ENCODE results near the gene GAPDH.
"Not testable (repeated sequence)": the region's sequence is repeated elsewhere in the genome, so short reads cannot be mapped to it uniquely, and the experiment has no call there.

Gene GAPDH

GRCh38 chr12:6569312-6569711 is 35.0 kb downstream of the GAPDH start:
- H3K36me3 ChIP-seq (ENCODE audit: control insufficient read depth, insufficient read depth, low read length), result peaks cover 78% of the 10 kb centered on the region
- H3K27ac ChIP-seq (ENCODE audit: low read depth, low read length, severe bottlenecking), result peak overlapping the region; percentile 53
- WGBS, 2 experiments (ENCODE audit: insufficient coverage in 2 of 2), result 89 to 100% methylated on average over 2 to 9 of the region's 12 CpGs
- H3K4me1 ChIP-seq (ENCODE audit: control insufficient read depth, insufficient read depth, low read length, poor library complexity, severe bottlenecking), result no peaks in the 10 kb centered on the region
- no peaks in the 10 kb centered on the region for H3K9me3 ChIP-seq (ENCODE audit: control insufficient read depth, low read length)
- H3K4me3 ChIP-seq (ENCODE audit: extremely low read depth, insufficient read depth, low read length, poor library complexity, severe bottlenecking), result no peak overlapping the region

DNA sequence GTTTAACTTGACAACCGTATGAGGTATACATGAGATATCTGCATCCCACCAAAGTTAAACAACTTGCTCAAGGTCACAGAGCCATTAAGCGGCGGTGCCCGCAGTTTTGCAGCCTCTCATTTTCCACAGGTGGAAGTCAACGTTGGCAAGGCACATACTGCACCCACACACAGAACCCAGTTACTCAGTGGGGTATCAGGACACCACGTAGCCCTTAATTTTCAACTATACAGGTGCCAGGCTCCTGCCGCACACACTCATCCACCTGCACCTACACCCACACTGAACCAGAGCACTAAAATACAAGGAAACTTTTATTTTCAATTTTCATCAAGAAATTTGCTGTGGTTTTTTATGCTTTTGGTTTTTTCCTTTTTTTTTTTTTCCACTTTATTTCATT is 35.5 kb downstream of the GAPDH start:
- peaks cover 78% of the 10 kb centered on the region for H3K36me3 ChIP-seq (ENCODE audit: control insufficient read depth, insufficient read depth, low read length)
- WGBS, 2 experiments (ENCODE audit: insufficient coverage in 2 of 2), result 100% methylated on average over 4 of the region's 7 CpGs
- H3K4me1 ChIP-seq (ENCODE audit: control insufficient read depth, insufficient read depth, low read length, poor library complexity, severe bottlenecking), result no peaks in the 10 kb centered on the region
- H3K9me3 ChIP-seq (ENCODE audit: control insufficient read depth, low read length), result no peaks in the 10 kb centered on the region
- no peak overlapping the region for H3K4me3 ChIP-seq (ENCODE audit: extremely low read depth, insufficient read depth, low read length, poor library complexity, severe bottlenecking)
- peak overlapping the region; percentile 53 for H3K27ac ChIP-seq (ENCODE audit: low read depth, low read length, severe bottlenecking)

DNA sequence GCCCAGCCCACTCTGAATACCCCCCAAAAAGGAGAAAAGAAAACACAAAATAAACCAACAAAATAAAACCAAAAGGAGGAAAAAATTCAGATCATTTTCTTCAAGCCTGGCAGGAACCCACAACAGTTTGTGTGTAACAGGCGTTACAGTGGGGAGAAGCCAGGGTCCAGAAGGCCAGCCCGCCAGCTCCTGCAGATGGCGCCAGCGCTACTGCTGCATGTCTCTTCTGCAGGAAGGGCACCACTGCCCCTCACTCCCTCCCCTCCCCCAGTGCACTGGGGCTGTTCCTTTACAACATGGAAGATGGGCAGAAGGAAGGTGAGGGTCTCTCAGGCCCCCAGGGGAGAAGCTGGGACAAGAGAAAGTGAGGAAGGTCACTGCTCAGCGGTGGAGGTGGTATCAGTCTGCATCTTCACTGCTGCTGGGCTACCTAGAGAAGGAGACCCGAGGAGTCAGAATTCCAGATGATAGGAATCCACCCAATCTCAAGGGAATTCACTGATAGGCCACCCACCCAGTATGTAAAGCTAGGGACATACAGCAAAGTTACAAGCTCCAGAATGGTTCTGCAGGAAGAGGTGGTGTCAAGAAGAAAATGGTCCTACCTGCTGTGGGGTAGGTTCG is 36.1 kb downstream of the GAPDH start:
- no peaks in the 10 kb centered on the region for H3K9me3 ChIP-seq (ENCODE audit: control insufficient read depth, low read length)
- peak overlapping the region; percentile 53 for H3K27ac ChIP-seq (ENCODE audit: low read depth, low read length, severe bottlenecking)
- no peaks in the 10 kb centered on the region for H3K4me1 ChIP-seq (ENCODE audit: control insufficient read depth, insufficient read depth, low read length, poor library complexity, severe bottlenecking)
- H3K36me3 ChIP-seq (ENCODE audit: control insufficient read depth, insufficient read depth, low read length), result peaks cover 78% of the 10 kb centered on the region
- WGBS, 2 experiments (ENCODE audit: insufficient coverage in 2 of 2), result 86 to 93% methylated on average over 2 to 3 of the region's 7 CpGs
- no peak overlapping the region for H3K4me3 ChIP-seq (ENCODE audit: extremely low read depth, insufficient read depth, low read length, poor library complexity, severe bottlenecking)

GRCh38 chr12:6573001-6573400 is 38.7 kb downstream of the GAPDH start:
- H3K9me3 ChIP-seq (ENCODE audit: control insufficient read depth, low read length), result no peaks in the 10 kb centered on the region
- H3K4me1 ChIP-seq (ENCODE audit: control insufficient read depth, insufficient read depth, low read length, poor library complexity, severe bottlenecking), result no peaks in the 10 kb centered on the region
- 95 to 98% methylated on average over 7 to 8 of the region's 8 CpGs for WGBS, 2 experiments (ENCODE audit: insufficient coverage in 2 of 2)
- no peak overlapping the region for H3K27ac ChIP-seq (ENCODE audit: low read depth, low read length, severe bottlenecking)
- peaks cover 85% of the 10 kb centered on the region for H3K36me3 ChIP-seq (ENCODE audit: control insufficient read depth, insufficient read depth, low read length)
- no peak overlapping the region for H3K4me3 ChIP-seq (ENCODE audit: extremely low read depth, insufficient read depth, low read length, poor library complexity, severe bottlenecking)

GRCh38 chr12:6574576-6575295 is 40.4 kb downstream of the GAPDH start:
- no peaks in the 10 kb centered on the region for H3K4me1 ChIP-seq (ENCODE audit: control insufficient read depth, insufficient read depth, low read length, poor library complexity, severe bottlenecking)
- no peaks in the 10 kb centered on the region for H3K9me3 ChIP-seq (ENCODE audit: control insufficient read depth, low read length)
- WGBS, 2 experiments (ENCODE audit: insufficient coverage in 2 of 2), result 100% methylated on average over 1 of the region's 4 CpGs
- H3K27ac ChIP-seq (ENCODE audit: low read depth, low read length, severe bottlenecking), result no peak overlapping the region
- H3K4me3 ChIP-seq (ENCODE audit: extremely low read depth, insufficient read depth, low read length, poor library complexity, severe bottlenecking), result no peak overlapping the region
- peaks cover 93% of the 10 kb centered on the region for H3K36me3 ChIP-seq (ENCODE audit: control insufficient read depth, insufficient read depth, low read length)

- H3K9me3 ChIP-seq (ENCODE audit: control insufficient read depth, low read length), result no peaks in the 10 kb centered on the region
- H3K4me1 ChIP-seq (ENCODE audit: control insufficient read depth, insufficient read depth, low read length, poor library complexity, severe bottlenecking), result no peaks in the 10 kb centered on the region
- no peak overlapping the region for H3K27ac ChIP-seq (ENCODE audit: low read depth, low read length, severe bottlenecking)
- 96 to 97% methylated on average over 7 to 8 of the region's 8 CpGs for WGBS, 2 experiments (ENCODE audit: insufficient coverage in 2 of 2)
- H3K36me3 ChIP-seq (ENCODE audit: control insufficient read depth, insufficient read depth, low read length), result peaks cover 92% of the 10 kb centered on the region
- no peak overlapping the region for H3K4me3 ChIP-seq (ENCODE audit: extremely low read depth, insufficient read depth, low read length, poor library complexity, severe bottlenecking)
Observed at GRCh38 chr12:6575648-6576047, 41.3 kb downstream of the GAPDH start.

- WGBS, 2 experiments (ENCODE audit: insufficient coverage in 2 of 2), result 81 to 88% methylated on average over 5 of the region's 6 CpGs
- H3K27ac ChIP-seq (ENCODE audit: low read depth, low read length, severe bottlenecking), result no peak overlapping the region
- H3K4me1 ChIP-seq (ENCODE audit: control insufficient read depth, insufficient read depth, low read length, poor library complexity, severe bottlenecking), result no peaks in the 10 kb centered on the region
- no peaks in the 10 kb centered on the region for H3K9me3 ChIP-seq (ENCODE audit: control insufficient read depth, low read length)
- H3K36me3 ChIP-seq (ENCODE audit: control insufficient read depth, insufficient read depth, low read length), result peaks cover 90% of the 10 kb centered on the region
- H3K4me3 ChIP-seq (ENCODE audit: extremely low read depth, insufficient read depth, low read length, poor library complexity, severe bottlenecking), result no peak overlapping the region
Observed at GRCh38 chr12:6582196-6582595, 47.9 kb downstream of the GAPDH start.

- Histone ChIP-seq H3K9me3 (ENCODE audit: control insufficient read depth, low read length) (no peaks in the 10 kb centered on the region), H3K4me3 (ENCODE audit: extremely low read depth, insufficient read depth, low read length, poor library complexity, severe bottlenecking) (no peak overlapping the region), H3K4me1 (ENCODE audit: control insufficient read depth, insufficient read depth, low read length, poor library complexity, severe bottlenecking) (no peaks in the 10 kb centered on the region), H3K27ac (ENCODE audit: low read depth, low read length, severe bottlenecking) (no peak overlapping the region), H3K36me3 (ENCODE audit: control insufficient read depth, insufficient read depth, low read length) (peaks cover 90% of the 10 kb centered on the region)
- WGBS, 2 experiments (ENCODE audit: insufficient coverage in 2 of 2), result 97% methylated on average over 11 to 12 of the region's 12 CpGs
Observed at GRCh38 chr12:6582959-6583358, 48.6 kb downstream of the GAPDH start.

GRCh38 chr12:6584293-6584692 is 50.0 kb downstream of the GAPDH start:
- Histone ChIP-seq H3K27ac (ENCODE audit: low read depth, low read length, severe bottlenecking) (no peak overlapping the region), H3K9me3 (ENCODE audit: control insufficient read depth, low read length) (no peaks in the 10 kb centered on the region), H3K36me3 (ENCODE audit: control insufficient read depth, insufficient read depth, low read length) (peaks cover 91% of the 10 kb centered on the region), H3K4me3 (ENCODE audit: extremely low read depth, insufficient read depth, low read length, poor library complexity, severe bottlenecking) (no peak overlapping the region), H3K4me1 (ENCODE audit: control insufficient read depth, insufficient read depth, low read length, poor library complexity, severe bottlenecking) (no peaks in the 10 kb centered on the region)
- 97 to 98% methylated on average over 6 to 7 of the region's 10 CpGs for WGBS, 2 experiments (ENCODE audit: insufficient coverage in 2 of 2)

DNA sequence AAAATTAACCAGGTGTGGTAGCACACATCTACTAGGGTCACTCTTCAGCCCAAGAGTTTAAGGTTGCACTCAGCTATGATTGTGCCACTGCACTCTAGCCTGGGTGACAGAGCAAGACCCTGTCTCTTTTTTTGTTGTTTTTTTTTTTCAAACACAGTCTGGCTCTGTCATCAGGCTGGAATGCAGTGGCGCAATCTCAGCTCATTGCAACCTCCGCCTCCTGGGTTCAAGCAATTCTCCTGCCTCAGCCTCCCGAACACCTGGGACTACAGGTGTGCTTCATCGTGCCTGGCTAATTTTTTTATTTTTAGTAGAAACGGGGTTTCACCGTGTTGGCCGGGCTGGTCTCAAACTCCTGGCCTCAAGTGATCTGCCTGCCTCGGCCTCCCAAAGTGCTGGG is 52.3 kb downstream of the GAPDH start:
- 97 to 98% methylated on average over 7 to 8 of the region's 8 CpGs for WGBS, 2 experiments (ENCODE audit: insufficient coverage in 2 of 2)
- H3K4me3 ChIP-seq (ENCODE audit: extremely low read depth, insufficient read depth, low read length, poor library complexity, severe bottlenecking); H3K4me1 ChIP-seq (ENCODE audit: control insufficient read depth, insufficient read depth, low read length, poor library complexity, severe bottlenecking); H3K9me3 ChIP-seq (ENCODE audit: control insufficient read depth, low read length); H3K27ac ChIP-seq (ENCODE audit: low read depth, low read length, severe bottlenecking): not testable (repeated sequence)
- peaks cover 94% of the 10 kb centered on the region for H3K36me3 ChIP-seq (ENCODE audit: control insufficient read depth, insufficient read depth, low read length)

Data from mesodermal cell (in vitro differentiated cells).